Superior temporal gyrus (tissue), 1 donor: ENCODE measurements around the gene PPP1R9B.

Experiments
- DNase-seq: peaks from one replicate; pipeline ENCODE4 v3.0.0-alpha.2; 2016; ENCODE audit errors: extremely low spot score

PPP1R9B gene

DNA sequence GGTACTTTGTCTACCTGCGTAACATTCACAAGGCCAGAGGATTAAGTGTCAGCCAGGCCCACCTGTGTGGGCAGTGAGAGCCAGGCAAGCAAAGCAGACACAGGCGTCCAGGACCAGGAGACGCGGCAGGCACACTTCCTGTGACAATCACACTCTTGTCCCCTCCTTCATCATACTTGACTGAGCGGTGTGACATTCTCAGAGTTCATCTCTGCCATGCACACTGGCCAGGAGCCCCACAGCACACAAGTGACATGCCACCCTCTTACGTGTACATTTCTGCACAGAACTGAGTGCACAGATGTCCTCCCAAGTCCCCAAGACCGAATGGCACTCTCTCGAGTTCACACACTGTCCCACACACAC, 8.7 kb downstream of the PPP1R9B start:
- no peak for DNase-seq

DNA sequence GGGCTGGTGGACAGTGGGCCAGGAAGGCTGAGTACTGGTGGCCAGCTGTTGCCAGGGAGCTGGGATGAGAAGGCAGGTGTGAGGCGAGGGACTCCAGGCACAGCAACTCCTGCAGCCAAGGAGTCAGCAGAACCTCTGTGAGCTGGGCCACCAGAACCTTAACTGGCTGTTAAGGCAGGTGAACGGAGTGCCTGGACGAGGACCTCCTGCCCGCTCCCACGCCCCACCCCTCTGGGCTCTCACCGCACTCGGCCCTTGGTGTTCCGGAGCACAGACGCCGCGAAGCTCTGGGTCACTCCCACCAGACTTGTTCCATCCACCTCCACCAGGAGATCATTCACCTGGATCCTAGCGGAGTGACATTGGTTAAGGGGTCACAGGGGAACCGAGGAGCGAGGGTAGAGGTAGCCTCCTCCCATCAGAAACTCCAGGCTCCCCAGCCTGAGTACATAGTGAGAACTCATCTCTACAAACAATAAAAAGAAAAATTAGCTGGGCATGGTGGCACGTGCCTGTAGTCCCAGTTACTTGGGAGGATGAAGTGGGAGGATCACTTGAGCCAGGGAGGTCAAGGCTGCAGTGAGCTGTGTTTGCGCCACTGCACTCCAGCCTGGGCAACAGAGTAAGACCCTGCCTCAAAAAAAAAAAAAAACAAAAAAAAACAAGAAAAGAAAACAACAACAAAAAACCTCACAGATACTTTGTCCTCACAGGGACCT, 9.3 kb downstream of the PPP1R9B start:
- no peak for DNase-seq

DNA sequence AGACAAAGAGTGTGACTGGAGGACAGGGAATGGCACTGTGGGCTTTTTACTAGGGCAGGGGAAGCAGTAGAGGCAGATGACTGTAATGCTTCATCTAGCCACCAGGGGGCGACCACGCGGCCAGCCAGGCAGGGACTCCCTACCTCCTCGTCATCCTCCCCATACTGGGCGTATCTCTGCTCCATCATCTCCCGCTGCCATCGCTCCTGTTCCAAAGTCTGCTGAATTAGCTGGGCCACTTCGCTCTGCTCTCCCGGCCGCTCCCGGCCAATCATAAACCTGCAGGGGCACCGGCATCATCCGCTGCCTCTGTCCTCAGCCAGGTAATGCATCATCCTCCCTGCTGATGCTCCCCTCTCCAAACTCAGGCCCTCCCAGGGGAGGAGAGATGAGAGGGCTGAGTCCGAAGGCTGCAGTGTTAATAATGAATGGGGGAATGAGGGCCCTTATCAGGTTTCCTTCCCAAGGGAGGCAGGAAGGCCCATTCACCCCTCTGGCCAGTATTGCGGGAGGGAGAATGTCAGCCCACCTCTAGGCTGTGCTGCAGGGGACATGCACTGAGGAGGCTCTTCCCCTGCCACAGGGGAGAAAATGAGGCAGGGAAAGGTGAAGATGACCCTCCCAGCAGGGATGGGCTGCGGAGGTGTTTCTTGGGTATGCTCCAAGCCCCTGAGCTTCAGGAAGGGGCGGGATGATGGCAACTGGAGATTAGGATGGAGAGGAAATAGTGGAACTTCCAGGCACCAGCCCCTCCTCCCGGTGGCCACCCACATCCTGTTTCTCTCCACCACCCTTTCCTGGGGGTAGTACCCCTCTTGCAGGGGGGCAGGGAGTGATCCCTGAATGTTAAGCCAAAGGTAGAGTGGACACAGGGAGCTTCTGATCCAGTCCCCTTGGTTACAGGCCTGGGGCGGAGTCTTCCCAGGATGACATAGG, 10.3 kb downstream of the PPP1R9B start:
- DNase-seq: peak; percentile 69

DNA sequence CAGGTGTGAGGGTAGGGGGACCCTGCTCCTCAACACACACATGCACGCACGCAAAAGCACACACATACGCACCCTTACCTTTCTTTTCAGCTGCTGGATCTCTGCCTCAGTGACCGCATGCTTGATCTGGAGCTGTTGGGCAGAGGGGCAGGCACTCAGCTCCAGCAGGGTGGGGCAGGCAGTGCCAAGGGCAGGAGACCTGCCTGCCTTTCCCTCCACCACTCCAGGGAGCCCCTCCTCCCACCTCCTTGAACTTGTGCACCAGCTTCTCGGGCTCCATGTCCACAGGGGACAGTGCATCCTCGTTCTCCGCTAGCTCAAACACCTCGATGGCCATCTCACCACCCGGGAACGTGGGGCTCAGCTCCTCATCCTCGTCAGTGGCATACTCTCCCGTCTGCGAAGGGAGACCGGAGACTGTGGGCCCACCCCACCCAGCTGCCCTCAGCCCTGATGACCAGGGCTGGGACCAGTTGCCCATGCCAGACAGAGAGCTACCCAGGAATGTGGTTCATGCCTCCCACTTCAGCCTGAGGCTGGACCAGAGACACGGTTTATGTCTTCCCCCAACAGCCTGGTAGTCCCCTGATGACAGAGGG, 11.2 kb downstream of the PPP1R9B start:
- DNase-seq: no peak

DNA sequence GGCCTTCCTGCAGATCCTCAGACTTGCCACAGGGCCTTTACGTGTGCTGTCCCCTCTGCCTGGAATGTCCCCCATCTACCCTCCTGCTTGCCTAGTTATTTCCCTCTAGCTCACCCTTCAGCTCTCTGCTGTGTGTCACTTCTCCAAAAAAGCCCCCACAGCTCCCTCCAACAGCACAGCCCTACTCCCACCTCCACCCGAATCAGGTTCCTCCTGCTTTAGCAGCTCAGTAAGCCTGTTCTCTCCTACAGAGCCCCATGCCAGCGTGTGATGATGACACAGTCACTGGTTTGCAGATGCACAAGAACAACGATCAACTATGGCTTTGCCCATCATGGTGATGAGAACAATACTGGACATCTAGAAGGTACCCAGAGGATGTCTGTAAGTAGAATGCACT, 13.4 kb downstream of the PPP1R9B start:
- DNase-seq: no peak

DNA sequence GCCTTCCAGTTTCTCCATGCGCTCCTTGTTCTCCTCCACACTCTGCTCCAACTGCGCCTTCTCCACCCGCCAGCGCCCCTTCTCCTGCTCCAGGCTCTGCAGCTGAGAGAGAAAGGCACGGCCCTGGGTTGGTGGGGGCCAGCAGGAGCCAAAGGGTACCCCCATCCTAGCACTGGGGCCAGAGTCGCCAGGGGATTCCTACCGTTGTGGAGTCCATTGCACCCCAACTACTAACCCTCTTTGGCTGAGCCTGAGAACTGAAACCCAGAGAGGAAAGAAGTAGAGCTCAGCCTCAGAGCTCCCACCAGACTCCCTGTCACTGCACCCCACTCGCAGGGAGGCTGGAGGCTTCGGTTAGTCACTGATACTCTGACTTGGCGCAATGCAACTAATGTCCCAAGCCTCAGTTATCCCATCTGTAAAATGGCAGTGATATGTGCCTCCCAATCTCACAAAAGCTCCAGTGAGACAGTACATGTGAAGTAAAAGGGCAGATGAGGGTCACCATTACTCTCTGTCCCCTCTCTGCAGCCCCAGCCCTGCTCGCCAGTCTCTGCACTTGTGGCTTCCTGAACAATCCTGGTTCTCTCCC, 14.3 kb downstream of the PPP1R9B start:
- no peak for DNase-seq

DNA sequence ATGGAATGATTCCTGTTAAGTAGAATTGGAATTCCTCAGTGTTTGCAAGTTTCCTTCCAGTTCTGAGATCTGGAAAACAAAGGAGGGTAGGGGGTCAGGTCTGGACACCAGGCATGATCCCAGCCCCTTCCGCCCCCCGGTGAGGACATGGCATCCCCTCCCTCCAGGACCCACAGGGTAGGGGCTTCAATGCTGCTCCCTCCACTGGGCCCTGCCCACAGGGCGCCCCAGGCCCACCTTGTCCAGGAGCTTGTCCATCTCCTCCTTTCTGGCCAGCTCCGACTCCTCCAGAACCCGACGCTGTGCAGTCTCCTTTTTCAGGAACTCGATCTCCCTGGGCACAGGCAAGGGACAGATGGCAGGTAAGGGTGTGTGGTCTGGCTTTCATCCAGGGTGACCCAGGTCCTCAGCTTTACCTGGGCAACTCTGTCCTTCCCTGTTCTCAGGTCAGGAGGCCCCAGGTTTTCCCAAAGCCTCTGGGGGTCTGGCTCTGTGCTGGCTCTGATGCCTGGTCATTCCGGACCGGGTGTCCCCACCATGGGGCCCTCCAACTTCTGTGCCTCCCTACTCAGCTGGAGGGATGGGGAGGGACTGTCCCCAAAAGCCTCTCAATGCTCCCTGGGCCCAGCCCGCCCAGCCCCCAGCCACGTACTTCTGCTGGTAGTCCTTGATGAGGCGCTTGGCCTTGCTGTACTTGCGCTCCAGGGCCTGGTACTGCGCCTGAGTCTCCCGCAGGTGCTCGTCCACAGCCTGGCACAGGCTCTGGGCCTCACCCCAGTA, 15.0 kb downstream of the PPP1R9B start:
- no peak for DNase-seq

DNA sequence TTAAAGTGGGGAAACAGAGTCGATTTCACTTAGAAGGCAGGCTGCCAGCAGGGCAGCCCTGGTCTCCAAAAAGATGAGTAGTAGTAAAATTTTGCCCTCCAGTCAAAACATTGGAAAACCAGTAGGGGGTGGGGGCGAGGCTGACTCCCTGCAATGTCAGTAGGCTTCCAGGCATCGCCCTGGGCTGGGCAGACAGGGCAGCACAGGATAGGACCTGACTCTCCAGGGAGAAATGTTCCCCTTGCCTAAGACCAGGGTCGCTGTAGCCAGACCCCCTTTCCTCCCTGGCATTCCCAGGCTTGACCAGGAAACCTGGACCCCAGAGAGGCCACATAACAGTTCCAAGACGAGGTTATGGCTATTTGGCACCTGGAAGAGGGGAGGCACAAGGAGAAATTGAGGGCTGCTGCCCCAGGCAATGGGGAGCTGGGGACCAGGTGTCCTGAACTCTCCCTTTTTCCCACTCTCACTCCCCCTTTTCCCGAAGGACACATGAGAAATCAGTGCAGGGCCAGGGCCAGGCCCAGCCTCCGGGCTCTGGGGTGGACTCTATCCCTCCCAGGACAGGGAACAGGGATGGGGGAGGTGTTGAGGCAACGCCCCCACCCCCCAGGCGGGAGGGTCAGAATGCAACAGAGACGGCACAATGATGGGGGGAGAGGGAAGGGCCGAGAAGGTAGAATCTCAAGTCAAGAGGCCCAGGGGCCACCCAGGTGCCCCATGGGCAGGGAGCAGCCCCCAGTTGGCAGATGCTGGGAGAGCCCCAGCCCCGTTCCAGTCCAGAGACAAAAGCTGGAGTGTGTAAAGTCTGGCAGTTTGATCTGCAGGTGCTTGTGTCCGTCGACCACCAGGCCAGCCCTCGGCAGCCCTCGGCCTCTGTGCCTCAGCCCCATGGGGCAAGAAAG, 16.0 kb downstream of the PPP1R9B start:
- no peak for DNase-seq

DNA sequence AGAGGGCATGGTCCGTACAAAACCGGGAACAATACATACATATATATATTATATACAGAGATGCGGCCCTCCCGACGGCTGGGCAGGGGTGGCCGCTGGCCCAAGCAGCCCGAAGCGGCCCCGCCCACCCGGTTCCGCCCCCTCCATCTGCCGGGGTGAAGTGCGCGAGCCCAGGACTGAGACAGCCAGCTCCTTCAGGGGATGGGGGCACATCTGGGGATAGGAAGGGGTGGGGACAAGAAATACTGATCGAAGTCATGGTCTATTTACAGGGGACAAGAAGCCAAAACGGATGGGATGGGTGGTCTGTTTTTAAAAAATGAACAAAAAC, 16.7 kb downstream of the PPP1R9B start:
- no peak for DNase-seq

DNA sequence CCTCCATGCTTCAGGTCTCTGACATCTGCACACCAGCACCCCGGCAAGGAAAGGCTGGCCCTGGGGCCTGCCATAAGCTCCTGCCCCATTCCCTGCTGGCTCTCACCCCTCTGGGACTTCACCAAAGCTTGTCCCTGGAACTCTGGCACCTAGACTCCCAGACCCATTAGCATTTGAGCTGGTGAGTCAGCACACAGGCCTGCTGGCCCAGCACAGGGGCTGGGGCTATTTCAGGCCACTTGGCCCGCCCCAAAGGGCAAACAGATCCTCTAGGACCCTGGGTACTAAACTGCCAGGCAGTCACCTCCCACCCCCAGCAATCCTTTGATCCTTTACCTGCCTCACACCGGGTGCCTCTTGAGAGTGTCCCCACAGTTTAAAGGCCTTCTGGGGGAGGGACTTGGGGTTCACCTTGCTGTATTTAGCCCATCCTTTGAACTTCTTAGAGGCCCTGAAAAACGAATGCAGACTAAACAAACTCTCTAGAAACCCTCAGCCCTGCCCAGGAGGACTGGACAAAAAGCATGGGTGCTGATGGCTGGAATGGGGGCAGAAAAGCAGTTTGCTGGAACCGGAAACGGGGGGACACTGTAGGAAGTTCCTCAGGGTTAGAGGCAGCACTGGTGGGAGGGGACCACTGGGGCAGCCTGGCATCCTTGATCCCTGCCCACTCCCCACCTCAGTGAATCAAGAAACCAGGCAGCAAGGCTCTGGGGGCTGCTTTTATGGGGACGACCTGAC, 17.3 kb downstream of the PPP1R9B start:
- no peak for DNase-seq

DNA sequence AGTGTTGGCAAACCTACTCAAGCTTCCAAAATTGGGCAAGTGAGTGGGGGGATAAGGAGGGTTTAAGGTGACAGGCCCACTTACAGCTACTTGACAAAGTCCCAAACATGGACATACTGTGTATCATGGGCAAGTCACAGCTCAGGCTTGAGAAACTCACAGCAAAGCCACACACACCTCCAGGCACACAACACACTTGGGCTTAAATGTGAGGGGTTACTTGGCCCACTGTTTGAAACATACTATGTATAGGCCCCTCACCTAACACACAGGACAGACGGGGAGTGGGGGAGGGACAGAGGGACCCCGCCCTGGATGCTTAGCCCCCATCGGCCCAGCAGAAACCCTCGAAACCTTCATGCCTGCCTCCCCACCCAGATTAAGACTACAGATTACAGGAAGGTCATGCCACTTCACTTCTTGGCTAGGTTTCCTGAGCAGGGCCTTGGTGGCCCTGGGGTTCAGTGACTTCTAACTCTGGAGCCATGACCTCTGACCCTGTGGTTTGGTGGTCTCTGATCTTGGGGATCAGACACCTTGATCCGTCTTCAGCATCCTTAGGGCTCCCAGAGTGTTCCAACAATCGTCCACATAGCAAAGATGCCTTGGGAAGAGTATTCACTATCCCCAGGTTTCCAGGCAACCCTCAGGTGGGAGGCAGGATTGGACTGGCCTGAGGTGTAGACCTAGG, 18.2 kb downstream of the PPP1R9B start:
- no peak for DNase-seq

DNA sequence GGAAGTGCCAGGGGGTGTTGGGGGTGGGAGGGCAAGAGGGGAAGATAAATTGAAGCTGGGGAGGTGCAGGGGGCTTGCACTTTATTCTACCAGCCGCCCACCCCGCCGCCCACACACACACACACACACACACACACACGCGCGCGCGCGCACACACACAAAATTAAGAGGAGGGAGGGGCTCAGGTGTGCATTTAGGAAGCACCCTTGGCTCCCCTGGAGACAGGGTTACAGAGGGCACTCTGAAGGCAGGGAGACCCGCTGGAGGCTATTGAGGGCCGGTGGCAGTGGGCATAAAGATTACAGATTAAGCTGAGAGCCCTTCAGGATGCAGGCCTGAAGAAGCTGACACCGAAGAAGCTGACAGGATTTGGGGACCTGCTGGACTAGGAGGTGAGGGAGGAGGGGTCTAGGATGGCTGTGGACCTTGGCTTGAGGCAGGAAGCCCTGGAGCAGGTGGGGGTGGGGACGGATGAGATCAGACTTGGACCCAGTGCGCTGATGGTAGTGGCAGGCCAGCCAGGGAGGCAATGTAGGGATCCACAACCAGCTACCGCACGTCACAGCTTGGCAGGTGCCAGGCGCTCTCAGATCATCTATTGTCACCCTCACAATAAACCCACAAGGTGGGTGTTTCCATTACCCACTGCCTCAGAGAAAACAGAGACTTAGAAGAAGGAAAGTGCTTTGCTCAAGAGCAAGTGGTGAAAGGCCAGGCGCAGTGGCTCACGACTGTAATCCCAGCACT, 19.7 kb downstream of the PPP1R9B start:
- DNase-seq: no peak

DNA sequence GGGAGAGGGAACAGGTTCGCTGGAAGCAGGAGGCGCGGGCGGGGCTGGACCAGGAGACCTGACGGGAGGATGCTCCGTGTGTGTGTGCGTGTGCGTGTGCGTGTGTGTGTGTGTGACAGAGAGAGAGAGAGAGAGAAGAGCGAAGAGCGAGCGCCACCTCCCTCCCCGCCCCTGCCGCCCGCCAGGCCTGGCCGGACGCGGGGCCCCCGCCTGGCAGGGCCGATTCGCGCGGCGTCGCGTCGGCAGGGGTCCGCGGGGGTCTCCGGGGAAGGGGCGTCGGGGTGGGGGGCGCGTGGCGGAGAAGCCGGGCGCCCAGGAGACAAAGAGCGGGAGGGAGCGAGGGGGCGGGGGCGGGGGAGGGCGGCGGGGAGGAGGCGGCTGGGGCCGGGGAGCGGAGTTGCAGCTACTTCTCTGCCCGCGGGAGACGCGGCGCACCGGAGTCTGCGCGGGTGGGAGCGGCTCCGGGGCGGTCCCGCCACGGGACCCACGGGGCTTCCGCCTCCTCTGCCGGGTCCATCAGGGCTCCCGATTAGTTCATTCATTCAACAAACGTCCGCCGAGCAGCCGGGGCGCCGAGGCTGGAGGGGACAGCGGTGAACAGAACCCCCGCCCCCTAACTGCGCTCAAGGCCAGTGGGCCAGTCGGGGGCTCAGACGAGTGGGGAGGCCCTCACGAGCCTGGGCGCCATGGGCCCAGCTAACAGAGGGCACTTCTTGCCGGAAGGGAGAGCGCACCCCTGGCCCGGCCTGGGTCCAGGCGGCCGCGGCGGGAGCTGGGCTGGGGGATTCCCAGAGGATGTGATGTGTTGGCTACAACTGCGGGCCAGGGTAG, 20.5 kb downstream of the PPP1R9B start, which contains the start of gene SAMD14:
Gene SAMD14, minus strand, starts transcription at position 433 of the 831 bp plus-strand sequence. CDS start 5,201 bp downstream, outside the sequence.
- DNase-seq: no peak

DNA sequence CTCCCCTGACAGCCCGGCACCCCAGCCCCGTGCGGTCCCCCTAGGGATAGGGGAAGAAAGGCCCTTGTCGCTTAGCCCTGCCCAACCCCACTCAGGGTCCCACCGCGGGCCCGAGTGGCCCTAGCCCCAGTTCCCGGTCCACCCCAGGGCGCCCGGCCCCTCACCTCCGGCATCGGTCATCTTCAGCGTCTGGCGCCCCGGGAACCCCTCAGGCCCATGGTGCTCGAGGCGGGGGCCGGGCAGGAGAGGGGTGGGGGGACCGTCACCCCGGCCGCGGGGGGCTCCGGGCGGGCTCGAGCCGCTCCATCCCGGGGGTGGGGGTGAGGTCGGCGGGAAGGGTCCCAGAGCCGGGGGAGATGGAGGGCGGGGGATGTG, 21.1 kb downstream of the PPP1R9B start:
- DNase-seq: no peak

DNA sequence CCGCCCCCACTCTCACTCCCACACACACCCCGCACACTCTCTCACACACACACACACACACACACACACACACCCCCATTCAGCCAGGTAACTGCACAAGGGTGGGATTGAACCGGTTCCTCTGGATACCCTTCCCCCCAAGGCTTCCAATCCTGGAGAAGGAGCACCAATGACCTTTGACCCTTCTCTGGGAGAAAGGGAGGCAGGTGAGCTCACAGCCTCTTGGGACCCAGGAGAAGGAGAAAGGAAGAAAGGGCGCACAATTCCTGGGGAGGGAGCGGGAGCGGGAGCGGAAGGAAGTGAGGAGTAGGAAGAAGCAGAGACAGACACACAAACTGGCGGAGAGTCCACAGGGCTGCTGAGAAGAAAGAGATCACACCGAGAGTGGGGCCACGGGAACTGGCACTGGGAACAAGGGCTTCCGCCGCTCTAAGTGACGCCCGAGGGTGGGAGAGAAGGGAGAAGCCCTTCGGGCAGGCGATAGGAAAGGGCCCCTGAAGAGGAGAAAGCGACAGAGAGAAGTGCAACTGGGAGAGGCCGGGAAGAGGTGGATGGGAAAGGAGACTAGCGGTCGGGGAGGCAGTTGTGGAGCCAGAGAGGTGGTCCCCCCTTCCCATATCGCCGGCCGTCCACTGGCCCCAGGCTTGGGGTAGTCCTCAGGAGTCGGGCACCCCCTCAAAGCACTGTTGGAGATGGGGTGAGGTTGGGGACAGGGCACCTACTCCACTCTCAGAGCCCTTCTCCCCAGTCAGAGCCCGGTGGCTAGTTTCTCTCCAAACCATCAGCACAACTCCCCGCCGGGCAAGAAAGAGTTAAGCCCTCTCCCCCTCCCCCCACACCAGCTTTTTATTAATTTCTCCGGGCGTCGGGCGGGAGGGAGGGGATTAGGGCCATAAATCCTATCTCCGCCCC, 21.8 kb downstream of the PPP1R9B start:
- DNase-seq: no peak

DNA sequence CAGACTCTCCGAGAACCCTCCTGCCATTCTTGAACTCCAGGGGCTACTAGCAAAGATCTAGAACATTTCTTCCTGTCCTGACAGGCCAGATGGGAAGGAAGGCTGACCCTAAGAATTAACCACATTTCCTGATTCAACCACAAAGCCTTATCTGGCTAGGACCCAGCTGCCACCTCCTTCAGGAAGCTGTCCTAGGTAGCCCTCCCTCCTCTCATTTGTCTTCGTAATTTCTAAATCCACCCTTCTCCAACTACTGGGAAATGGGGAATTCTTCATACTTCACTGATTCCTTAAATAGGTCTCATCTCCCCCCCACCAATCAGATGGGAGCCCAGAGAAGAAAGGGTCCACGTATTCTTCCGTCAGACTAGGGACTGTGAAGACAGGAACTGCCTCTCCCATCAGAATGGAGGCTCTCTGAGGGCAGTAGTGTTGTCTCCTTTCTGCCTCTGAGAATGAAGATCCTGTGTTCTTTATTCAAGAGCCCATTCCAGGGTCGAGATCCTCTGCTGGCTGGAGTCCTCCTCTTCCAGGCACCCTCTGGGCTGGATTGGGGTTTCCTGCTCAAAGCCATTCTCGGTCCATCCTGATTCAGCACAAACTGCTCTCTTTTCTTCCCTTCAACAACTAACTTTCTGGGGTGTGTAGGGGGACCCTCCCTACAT, 22.6 kb downstream of the PPP1R9B start:
- no peak for DNase-seq
